GM11168 (cell line): ENCODE measurements around the gene NVL.
"Not testable (repeated sequence)": the region's sequence is repeated elsewhere in the genome, so short reads cannot be mapped to it uniquely, and the experiment has no call there.

ENCODE experiments used
- in situ Hi-C: fragments of 300-500 bp; cut with MboI; formaldehyde crosslinking; loops from one replicate; pipeline ENCODE4 v1.12.0; 2022; ENCODE audit warnings: low sequenced_read_pairs; ENCODE audit not compliant: unreplicated experiment

Gene NVL

DNA sequence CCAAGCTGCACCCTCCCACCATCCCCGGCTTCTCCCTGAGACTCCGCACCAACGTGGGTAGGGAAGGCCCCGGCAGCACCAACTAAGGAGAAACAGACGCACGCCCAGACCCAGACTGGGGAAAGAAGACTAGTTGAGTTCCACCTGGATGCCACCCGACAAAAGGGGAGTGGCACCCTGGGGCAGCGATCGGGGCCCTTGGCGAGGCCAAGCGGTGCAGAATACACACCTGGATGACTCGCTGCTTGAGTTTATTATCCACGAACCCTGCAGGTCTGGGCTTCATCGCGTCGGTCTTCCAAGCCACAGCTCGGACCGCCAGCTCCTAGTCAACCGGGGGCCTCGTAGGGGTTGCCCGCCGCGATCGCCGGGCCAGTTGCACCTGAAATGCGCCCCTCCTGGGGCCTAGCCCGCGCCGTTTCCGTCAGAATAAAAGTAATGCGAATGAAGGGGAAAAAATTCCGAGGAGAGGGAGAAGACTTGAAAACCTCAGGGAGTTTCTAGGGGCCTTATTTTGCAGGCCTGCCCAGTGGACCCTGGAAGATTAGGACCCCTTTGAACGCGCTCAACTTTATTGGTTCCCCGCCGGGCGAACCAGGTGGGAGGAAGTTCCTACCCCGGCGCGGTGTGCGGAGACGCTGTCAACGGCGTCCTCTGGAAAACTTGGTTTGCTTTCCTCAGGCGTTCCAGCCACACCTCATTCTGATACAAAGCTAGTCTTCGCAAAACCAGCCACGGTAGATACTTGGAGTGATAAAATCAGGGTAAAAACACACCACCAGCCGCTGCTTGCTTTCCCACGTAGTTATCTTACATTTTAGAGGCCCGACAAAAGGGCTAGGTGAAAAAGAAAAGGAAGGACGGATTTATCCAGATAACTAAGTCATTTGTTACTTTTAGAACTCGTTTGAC lies at the start of gene NVL:
NVL (minus strand) TSS at position 331 of the 912 bp plus-strand sequence; CDS start at position 286, 45 bp downstream.
- in situ Hi-C loops = loop anchor here (10.0 kb wide), 2 partner anchors 145 to 205 kb away; partner anchors contain the start of gene DEGS1

DNA sequence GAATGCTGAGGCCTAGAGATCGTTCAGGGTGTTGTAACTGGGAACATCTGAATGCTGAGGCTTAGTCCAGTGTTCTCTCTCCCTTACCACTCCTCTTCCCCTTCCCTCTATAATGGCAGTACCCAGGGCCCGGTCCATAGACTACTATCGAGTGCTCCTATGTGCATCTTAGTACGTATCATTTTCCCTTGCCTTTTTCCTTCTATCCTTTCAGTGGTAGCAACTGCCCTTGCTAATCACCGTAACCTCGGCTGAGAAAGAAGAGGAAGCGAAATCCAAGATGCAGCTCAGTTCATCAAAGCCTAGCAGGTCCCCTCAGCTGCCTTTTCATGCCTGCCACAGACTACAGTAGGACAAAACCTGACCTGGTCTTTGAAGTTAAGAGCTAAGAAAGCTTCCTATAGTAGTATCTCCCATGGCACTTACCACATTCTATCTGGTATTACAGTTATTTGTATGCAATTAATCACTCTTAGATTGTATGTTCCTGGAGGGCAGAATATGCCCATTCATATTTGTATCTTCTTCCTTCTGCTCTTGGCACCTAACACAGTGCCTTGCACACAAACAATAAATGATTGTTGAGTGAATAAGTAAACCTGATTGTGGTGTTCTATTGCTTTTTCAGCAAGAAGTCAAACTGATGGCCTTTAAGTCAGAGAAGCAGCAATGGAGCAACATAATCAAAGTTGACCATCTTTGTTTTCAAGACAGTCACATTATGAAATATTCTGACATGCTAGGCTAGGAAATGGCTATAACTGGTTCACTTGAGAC lies 49.1 kb upstream of the NVL start:
- in situ Hi-C loops = no loop called here

DNA sequence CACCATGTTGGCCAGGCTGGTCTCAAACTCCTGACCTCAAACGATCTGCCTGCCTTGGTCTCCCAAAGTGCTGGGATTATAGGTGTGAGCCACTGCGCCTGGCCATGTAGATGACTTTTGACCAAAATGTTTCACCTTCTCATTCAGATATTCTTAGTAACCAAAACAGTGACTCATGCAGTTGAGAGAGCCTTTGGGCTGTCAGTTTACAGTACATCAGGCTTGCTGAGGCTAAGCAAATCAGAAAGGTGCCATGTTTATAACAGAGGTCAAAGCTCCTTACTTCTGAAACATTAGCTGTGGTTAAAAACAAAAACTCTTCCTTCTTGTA lies 47.7 kb upstream of the NVL start:
- in situ Hi-C loops = no loop called here

DNA sequence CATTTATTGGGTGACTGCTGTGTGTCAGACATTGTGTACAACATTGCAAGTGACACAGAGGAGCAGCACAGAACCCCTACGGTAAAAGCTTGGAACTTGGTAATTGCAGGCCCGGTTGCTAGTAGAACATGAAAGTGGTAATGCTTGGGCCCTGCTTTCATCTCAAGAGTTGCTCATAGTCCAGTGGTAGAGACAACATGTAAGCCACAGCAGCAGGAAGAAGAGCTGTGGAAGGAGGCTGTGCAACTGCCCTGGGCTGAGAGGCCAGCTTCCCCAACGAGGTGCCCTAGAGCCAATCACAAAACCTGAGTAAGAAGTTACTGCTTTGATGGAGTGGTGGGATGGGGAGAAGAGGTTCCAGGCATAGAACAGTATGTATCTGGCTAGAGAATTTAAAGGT lies 45.1 kb upstream of the NVL start:
- in situ Hi-C loops = no loop called here

- in situ Hi-C loops = no loop called here
Measured at GRCh38 chr1:224373008-224373590, 43.1 kb upstream of the NVL start.

DNA sequence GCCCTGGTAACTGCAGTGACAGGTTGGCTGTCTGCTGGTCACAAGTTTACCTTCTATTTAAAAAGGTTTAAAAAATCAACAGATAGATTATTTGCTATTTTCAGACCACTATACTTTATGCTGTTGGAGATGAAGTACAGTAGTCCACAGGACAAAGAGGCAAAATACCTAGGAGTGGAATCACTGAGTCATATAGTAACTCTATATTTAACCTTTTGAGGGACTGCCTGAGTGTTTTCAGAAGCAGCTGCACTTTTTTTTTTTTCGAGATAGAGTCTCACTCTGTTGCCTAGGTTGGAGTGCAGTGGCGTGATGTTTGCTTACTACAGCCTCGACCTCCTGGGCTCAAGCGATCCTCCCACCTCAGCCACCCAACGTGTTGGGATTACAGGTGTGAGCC lies 38.4 kb upstream of the NVL start:
- in situ Hi-C loops = no loop called here

DNA sequence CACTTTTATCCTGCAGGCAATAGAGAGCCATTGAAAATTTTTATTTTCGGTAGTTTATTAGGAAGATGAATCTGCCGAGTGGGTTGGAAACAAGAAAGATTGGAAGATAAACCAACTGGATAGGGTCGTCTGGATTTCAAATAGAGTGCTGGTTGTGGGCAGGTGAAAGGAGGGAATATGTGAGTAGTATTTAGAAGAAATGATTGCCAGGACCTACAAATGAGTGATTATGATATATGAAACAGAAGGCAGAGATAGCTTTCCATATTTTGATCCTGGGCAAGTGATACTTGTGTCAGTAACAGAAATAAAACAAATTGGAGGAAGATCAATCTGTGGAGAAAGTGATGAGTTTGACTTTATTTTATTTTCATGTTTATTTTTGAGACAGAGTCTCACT lies 29.2 kb upstream of the NVL start:
- in situ Hi-C loops = no loop called here

GRCh38 chr1:224358237-224358636 lies 28.3 kb upstream of the NVL start:
- in situ Hi-C loops = no loop called here

DNA sequence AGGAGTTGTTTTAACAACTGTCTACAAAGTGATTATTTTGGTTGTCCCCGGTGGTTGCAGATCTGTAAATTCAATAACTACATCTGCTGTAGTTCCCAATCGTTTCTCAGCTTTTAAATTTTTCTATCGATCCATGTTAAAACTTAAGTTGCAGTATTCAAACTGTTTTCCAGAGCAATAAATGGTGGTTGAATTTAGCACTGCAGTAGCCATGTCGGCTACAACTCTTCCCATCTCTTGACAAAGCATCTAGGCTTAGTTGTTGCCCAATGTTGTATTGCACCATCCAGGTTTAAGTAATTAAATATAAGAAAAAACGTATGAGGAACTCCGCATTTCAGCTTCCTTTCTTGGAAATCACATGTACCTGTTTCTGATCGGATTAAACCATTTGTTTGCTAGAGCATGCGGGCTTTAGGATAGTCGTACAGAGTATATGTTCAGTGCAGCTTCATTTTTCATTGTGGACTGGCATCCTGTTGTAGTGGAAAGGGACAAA lies 27.7 kb upstream of the NVL start:
- in situ Hi-C loops = no loop called here

DNA sequence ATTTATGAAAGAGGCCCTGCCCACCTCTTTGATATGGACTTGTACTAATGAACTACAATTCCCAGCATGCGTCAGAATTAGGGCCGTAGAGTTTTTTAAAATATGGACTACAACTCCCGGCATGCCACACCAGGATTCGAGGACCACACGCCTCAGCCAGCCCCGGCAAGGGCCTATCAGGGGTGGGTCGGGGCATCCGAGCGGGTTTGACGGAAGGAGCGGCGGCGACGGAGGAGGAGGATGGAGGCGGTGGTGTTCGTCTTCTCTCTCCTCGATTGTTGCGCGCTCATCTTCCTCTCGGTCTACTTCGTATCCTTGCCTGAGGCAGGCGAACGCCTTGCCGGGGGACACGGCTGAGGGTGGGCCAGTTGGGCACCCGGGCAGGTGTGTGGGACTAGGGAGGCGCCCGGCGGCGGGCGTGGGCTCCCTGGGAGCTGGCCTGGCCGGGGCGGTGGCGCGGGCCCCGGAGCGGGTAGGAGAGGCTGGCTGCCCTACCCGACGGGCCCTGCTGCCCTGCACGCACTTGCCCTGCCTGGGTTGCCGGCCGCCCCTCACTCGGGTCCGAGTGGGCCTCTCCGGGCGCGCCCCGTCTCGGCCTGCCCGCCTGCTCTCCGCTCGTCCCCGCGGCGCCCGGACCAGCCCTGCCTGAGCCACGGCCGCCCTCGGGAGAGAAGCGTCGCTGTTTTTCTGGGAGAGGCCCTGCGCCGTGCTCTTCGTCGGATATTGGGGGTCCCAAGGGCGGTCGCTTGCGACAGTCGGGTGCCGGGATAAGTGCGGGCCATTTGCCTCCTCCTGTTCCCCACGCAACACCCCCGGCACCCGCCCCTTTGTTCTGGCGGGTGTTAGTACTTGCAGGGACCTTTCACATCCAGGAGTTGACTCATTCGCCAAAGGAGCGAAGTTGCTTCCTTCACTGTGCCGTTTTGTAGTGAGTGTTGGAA lies 27.0 kb upstream of the NVL start, which contains the start of gene CNIH4:
CNIH4 (plus strand) TSS at position 195 of the 941 bp plus-strand sequence; CDS start at position 241, 46 bp downstream.
- in situ Hi-C loops = no loop called here

DNA sequence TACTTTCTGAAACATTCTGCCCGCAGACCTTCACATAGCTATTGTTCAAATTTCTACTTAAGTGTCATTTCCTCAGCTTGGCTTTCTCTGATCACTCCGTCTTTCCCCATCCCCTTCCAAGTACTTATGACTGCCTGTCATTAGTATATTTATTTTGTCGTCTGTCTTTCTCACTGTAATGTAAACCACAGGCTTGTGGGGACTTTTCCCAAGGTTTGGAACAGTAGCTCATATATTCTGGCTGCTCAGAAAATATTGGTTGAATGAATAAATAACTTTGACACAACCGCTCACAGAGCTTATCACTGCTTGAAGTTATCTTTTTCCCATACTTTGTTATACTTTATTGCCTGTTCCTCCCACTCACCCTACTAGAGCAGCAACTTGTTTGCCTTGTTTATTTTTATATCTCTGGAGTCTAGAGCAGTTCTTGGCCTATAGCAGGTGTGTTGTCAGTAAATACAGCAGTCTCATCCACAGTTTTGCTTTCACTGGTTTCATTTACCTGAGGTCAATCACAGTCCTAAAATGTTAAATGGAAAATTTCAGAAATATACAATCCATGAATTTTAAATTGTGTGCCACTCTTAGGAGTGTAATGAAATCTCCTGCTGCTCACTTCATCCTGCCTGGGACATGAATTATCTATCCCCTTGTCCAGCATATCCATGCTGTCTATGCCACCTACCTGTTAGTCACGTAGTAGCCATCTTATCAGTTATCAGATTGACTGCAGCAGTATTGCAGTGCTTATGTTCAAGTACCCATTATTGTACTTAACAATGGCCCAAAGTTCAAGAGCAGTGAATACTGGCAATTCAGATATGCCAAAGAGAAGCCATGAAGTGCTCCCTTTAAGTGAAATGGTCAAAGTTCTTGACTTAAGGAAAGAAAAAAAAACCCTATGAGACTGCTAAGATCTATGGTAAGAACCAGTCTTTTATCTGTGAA lies 24.3 kb upstream of the NVL start:
- in situ Hi-C loops = no loop called here

DNA sequence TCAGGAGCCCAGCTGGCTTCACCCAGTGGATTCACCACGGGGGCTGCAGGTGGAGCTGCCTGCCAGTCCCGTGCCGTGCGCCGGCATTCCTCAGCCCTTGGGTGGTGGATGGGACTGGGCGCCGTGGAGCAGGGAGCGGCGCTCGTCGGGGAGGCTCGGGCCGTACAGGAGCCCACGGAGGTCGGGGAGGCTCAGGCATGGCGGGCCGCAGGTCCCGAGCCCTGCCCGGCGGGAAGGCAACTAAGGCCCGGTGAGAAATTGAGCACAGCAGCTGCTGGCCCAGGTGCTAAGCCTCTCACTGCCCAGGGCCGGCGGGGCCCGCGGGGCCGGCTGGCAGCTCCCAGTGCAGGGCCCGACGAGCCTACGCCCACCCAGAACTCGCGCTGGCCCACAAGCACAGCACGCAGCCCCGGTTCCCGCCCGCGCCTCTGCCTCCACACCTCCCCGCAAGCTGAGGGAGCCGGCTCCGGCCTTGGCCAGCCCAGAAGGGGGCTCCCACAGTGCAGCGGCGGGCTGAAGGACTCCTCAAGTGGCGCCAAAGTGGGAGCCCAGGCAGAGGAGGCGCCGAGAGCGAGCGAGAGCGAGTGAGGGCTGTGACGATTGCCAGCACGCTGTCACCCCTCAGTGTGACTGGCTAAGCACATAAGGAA lies 22.6 kb upstream of the NVL start:
- in situ Hi-C loops = not testable (repeated sequence)

DNA sequence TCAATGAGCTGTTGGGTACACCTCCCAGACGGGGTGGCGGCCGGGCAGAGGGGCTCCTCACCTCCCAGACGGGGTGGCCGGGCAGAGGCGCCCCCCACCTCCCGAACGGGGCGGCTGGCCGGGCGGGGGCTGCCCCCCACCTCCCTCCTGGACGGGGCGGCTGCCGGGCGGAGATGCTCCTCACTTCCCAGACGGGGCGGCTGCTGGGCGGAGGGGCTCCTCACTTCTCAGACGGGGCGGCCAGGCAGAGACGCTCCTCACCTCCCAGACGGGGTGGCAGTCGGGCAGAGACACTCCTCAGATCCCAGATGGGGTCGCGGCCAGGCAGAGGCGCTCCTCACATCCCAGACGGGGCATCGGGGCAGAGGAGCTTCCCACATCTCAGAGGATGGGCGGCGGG lies 19.7 kb upstream of the NVL start:
- in situ Hi-C loops = not testable (repeated sequence)

DNA sequence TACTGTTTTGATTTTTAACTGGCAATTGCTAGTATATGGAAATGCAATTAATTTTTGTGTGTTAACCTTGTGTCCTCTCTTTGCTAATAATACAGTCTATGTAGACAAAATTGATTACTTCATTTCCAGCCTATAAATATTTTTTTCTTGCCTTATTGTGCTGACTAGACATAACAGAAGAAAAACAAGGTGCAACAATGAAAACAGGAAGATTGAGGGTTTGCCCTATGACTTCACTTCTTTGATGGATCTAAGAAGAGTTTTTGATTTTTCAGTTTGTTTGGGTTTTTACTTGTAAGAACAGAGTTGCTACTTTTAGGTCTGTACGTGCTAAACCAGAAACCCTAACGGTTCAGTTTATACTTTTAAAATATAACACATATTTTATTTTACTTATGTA lies 18.2 kb upstream of the NVL start:
- in situ Hi-C loops = no loop called here

DNA sequence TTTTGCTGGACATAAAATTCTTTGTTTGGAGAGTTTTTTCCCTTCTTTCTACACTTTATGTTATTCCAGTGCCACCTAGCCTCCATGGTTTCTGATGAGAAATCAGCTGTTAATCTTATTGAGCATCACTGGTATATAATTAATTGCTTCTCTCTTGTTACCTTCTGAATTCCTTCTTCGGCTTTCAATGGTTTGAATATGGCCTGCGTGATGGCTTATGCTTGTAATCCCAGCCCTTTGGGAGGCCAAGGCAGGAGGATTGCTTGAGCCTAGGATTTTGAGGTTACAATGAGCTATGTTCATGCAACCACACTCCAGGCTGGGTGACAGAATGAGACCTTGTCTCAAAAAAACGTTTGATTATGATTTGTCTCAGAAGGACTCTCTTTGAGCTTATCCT lies 13.7 kb upstream of the NVL start:
- in situ Hi-C loops = no loop called here

DNA sequence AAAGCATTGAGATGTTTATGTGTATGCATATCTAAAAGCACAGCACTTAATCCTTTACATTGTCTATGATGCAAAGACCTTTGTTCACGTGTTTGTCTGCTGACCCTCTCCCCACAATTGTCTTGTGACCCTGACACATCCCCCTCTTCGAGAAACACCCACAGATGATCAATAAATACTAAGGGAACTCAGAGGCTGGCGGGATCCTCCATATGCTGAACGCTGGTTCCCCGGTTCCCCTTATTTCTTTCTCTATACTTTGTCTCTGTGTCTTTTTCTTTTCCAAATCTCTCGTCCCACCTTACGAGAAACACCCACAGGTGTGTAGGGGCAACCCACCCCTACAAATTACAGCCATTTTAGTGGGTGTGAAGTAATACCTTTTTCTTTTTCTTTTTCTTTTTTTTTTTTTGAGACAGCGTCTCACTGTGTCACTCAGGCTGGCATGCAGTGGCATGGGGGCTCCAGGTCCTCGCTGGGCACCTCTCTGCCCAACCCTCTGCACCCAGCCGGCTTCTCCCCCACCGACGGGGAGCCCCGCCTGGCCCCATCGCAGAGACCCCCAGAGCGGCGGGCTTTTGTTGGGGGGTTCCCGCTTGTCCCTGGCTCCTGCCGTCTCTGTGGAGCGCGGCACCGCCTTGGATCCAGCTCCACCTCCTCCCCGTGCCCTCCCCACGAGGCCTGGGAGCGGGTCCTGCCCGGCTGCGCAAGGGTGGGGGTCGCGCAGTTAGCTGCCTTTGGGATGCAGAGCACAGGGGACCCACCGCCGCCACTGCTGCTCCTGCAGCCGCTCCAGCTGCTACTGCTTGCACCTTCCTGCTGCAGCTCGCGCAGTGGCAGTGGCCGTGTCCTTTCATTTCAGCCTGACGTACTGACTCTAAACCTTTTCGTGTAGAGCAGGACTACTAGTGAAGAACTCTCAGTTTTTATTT lies 10.7 kb upstream of the NVL start:
- in situ Hi-C loops = not testable (repeated sequence)

DNA sequence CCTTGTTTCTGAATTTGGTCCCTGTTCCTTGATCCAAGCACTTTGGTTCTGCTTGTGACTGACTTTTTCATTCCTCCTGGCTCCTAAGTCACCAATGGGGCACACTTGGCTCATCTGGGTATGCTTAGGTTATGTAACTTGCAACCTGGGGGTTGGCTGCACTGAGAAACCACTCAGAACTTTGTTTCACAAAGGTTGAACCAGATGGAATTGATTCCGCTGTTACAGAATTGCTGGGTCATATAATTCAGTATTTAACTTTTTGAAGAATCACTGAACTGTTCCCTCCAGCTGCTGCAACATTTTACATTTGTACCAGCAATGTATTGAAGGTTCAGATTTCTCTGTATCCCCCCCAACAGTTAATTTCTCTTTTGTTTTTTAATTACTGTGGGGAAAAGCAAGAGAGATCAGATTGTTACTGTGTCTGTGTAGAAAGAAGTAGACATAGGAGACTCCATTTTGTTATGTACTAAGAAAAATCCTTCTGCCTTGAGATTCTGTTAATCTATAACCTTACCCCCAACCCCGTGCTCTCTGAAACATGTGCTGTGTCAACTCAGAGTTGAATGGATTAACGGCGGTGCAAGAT lies 9.6 kb upstream of the NVL start:
- in situ Hi-C loops = no loop called here
